A549 (cell line): ENCODE measurements around the gene SND1. TPM values are rescaled to one million over a fixed set of nuclear protein-coding genes. Genes with fewer than 3 reads are reported as not detected.
A peak's percentile ranks its signal among the peaks of the same experiment; 100 is the strongest.

Source experiments
- ATAC-seq, 2 experiments: fragments of 200-7000 bp in 1 of 2; fragments of >200 bp in 1 of 2; cut with Nextera tagmentation in 1 of 2; cut with Tn5 transposase in 1 of 2; 3 replicates each; pipeline versions ENCODE4 v1.8.0 to v1.9.1; 2018 to 2020; ENCODE audit warnings: mild to moderate bottlenecking in 1 of 2, moderate library complexity in 1 of 2
- CTCF ChIA-PET: fragments of 300-600 bp; sonication (Branson Sonifier 250); formaldehyde crosslinking; extraction: SDS; loops from one replicate; lab custom pipeline; 2021; ENCODE audit warnings: antibody characterized with exemption, inconsistent platforms; lab: Yijun Ruan, JAX
- POLR2A ChIA-PET: fragments of 350-600 bp; formaldehyde crosslinking; extraction: SDS; loops from one replicate; lab custom pipeline; 2021; ENCODE audit warnings: antibody characterized with exemption, inconsistent platforms; lab: Yijun Ruan, JAX
- DNase-seq, 2 experiments: peaks; one replicate each; pipeline versions ENCODE4 v3.0.0 to v3.0.0-alpha.2; 2011 to 2016; ENCODE audit warnings: low read depth in 1 of 2, low spot score in 1 of 2
- FAIRE-seq: peaks from 2 replicates; lab custom pipeline; 2011; peaks lifted over from hg19 to GRCh38; lab: Jason Lieb, UNC
- H3K27ac ChIP-seq, 2 experiments: fragments of >200 bp; sonication (Bioruptor Twin); formaldehyde crosslinking; 3 replicates each; pipeline ENCODE4 v1.5.1; 2016 to 2017
- H3K4me1 ChIP-seq: fragments of >200 bp; sonication (Bioruptor Twin); formaldehyde crosslinking; 3 replicates; pipeline ENCODE4 v1.6.1; 2016
- H3K4me2 ChIP-seq: fragments of >200 bp; sonication (Bioruptor Twin); formaldehyde crosslinking; 3 replicates; pipeline ENCODE4 v1.6.1; 2016
- H3K4me3 ChIP-seq: fragments of >200 bp; sonication (Bioruptor Twin); formaldehyde crosslinking; 3 replicates; pipeline ENCODE4 v1.5.1; 2016
- H3K9me3 ChIP-seq: fragments of >200 bp; sonication (Bioruptor Twin); formaldehyde crosslinking; 3 replicates; pipeline ENCODE4 v1.6.1; 2016
- HDAC2 ChIP-seq: fragments of 200-600 bp; sonication (generic); IDR thresholded peaks from 2 replicates; pipeline ENCODE4 v1.6.1; 2016
- HES2 ChIP-seq: fragments of >200 bp; sonication (Bioruptor Twin); formaldehyde crosslinking; IDR thresholded peaks from 2 replicates; pipeline ENCODE4 v1.6.1; 2016
- HOXB13 ChIP-seq: fragments of 250-450 bp; sonication (Bioruptor Pico); IDR thresholded peaks from 2 replicates; pipeline ENCODE4 v1.5.0; 2020; ENCODE audit warnings: low read depth, mild to moderate bottlenecking, moderate library complexity
- HOXB5 ChIP-seq: fragments of 250-450 bp; sonication (Bioruptor Pico); IDR thresholded peaks from 2 replicates; pipeline ENCODE4 v1.5.0; 2020; ENCODE audit warnings: mild to moderate bottlenecking, moderate library complexity
- MAX ChIP-seq: IDR thresholded peaks from 2 replicates; pipeline ENCODE4 v1.6.1; 2012
- MAZ ChIP-seq: fragments of 150-350 bp; IDR thresholded peaks from 2 replicates; pipeline ENCODE4 v1.6.1; 2014; ENCODE audit warnings: antibody characterized with exemption, low read depth, low read length, borderline replicate concordance
- NFE2L2 ChIP-seq: fragments of 150-350 bp; conservative IDR thresholded peaks from 2 replicates; pipeline ENCODE4 v1.6.1; 2014; ENCODE audit warnings: low read length
- NPAS2 ChIP-seq: fragments of 250-450 bp; sonication (Bioruptor Pico); IDR thresholded peaks from 2 replicates; pipeline ENCODE4 v1.8.0; 2022; ENCODE audit warnings: mild to moderate bottlenecking, moderate library complexity, borderline replicate concordance
- PHF8 ChIP-seq: fragments of 200-600 bp; sonication (generic); IDR thresholded peaks from 2 replicates; pipeline ENCODE4 v1.6.1; 2016; ENCODE audit warnings: low read depth, mild to moderate bottlenecking, antibody characterized with exemption, moderate library complexity, borderline replicate concordance
- REST ChIP-seq: fragments of 200-600 bp; sonication (generic); IDR thresholded peaks from 2 replicates; pipeline ENCODE4 v1.6.1; 2016; ENCODE audit warnings: antibody characterized with exemption, mild to moderate bottlenecking, moderate library complexity
- RFX5 ChIP-seq: fragments of 450-650 bp; IDR thresholded peaks from 2 replicates; pipeline ENCODE4 v1.7.1; 2014; ENCODE audit warnings: antibody characterized with exemption, mild to moderate bottlenecking, moderate library complexity
- SMC3 ChIP-seq: fragments of >200 bp; sonication (Bioruptor Twin); formaldehyde crosslinking; IDR thresholded peaks from 3 replicates; pipeline ENCODE4 v1.6.1; 2018; ENCODE audit warnings: inconsistent platforms
- TFCP2L1 ChIP-seq: fragments of 250-450 bp; sonication (Bioruptor Pico); IDR thresholded peaks from 2 replicates; pipeline ENCODE4 v1.5.0; 2021; ENCODE audit warnings: mild to moderate bottlenecking
- ZNF302 ChIP-seq: fragments of 250-450 bp; sonication (Bioruptor Pico); IDR thresholded peaks from 2 replicates; pipeline ENCODE4 v1.9.0; 2021; ENCODE audit warnings: inconsistent platforms, mild to moderate bottlenecking, moderate library complexity
- WGBS: methylation state at CpG from one replicate; pipeline ENCODE4 v1.1.6; 2017; ENCODE audit errors: missing lambda C conversion rate; 5-methylcytosine and 5-hydroxymethylcytosine counted together
- polyA plus RNA-seq, 4 experiments: library from polyadenylated mRNA; depleted of rRNA in 3 of 4; stranded (reverse); fragments of >200 nt; fragmentation: RNase III in 1 of 4; extraction: RNeasy Plus Mini Kit Qiagen cat#74134 plus additional on column Dnase treatment in 1 of 4; gene quantifications; 2 replicates in 3 of 4; 3 replicates in 1 of 4; pipeline ENCODE4 v1.2.3, GENCODE V29; 2011 to 2017
- TF ChIP-seq, protein P1 (sequence below): fragments of 450-650 bp; IDR thresholded peaks from 2 replicates; pipeline ENCODE4 v1.6.1; 2014; ENCODE audit warnings: antibody characterized with exemption
- TF ChIP-seq, protein P2 (sequence below): IDR thresholded peaks from 2 replicates; pipeline ENCODE4 v1.6.1; 2012
- TF ChIP-seq, protein P3 (sequence below): IDR thresholded peaks from 2 replicates; pipeline ENCODE4 v1.6.1; 2012; ENCODE audit warnings: low read depth, borderline replicate concordance

Gene SND1
- polyA plus RNA-seq, 2 of the 4 experiments (the other 2 are of a cell fraction): 102 to 138 TPM

DNA sequence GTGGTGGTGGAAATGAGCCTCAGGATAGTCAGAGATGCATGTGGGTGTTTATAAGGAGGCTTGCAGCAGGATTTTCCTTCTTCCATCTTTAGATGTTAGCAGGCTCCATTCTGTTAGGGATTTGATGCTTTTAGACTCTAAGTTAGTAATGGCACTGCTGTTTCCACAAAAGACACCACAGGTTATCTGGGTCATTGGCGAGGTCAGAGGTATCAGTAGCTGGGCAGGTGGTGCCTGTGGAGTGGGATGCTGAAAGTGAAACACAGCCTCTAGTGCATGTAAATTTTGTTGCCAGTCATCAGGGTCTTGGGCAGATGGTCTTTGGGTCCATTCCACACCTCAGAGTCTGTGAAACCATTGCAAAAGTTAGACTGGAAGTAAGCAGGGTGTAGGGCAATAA, 33.2 kb upstream of the SND1 start:
- Histone ChIP-seq H3K27ac (no peak overlapping the region), H3K9me3 (no peaks in the 10 kb centered on the region), H3K4me3 (no peak overlapping the region), H3K4me1 (no peaks in the 10 kb centered on the region), H3K4me2 (no peak overlapping the region)
- ATAC-seq (no peak), DNase-seq (no peak), FAIRE-seq (no peak)
- TF ChIP-seq PHF8: no peak
- ChIA-PET POLR2A (no interaction called here), CTCF (no interaction called here)
- 8% methylated on average over 1 of the region's 1 CpG for WGBS

DNA sequence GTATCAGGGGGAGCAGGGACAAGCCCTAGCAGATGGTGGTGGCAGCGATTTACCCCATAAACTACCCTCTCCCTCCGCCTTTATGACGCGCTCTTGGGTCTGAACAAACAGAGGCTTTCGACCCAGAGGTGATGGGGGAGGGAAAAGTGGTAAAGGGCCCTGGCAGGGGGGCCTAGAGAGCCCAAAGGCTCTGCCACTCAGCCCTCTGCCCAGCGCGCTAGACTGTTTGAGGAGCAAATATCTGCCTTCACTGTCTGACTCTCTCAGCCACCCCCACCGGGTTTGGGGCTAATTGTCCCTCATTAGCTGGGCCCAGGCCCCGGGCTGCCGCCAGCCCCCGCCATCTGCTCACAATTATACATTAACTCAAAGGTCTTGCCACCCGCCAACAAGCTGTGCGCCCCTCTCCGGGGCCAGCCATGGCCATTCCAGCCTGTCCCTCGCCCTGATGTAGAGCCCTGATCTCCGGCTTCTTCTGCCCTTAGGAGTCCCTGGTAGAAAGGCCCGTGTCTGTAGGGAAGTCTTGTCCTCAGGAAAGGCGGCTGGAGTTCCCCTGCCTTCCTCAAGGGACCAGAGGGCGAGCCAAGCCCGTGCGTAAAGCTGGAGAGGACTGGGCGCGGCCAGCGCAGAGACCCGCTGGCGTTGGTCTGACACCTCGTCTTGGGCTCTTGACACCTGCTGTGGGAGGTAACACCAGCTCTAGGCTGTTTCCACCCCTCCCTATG, 32.2 kb upstream of the SND1 start:
- no peak overlapping the region for H3K27ac ChIP-seq
- DNase-seq: peak in 1 of 2 experiments; percentile 41
- H3K4me3 ChIP-seq: no peak overlapping the region
- H3K9me3 ChIP-seq: no peaks in the 10 kb centered on the region
- TF ChIP-seq HDAC2: peak; percentile 97
- no peak for TF ChIP-seq HOXB5 (CRISPR knock-in tag)
- TF ChIP-seq, protein P1, sequence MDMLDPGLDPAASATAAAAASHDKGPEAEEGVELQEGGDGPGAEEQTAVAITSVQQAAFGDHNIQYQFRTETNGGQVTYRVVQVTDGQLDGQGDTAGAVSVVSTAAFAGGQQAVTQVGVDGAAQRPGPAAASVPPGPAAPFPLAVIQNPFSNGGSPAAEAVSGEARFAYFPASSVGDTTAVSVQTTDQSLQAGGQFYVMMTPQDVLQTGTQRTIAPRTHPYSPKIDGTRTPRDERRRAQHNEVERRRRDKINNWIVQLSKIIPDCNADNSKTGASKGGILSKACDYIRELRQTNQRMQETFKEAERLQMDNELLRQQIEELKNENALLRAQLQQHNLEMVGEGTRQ: no peak
- ChIA-PET CTCF (interaction anchor here (0.6 to 1.6 kb wide), 2 partner anchors 89 to 221 kb away, joined by 3 read pairs; no protein-coding TSS in a partner anchor), POLR2A (no interaction called here)
- H3K4me2 ChIP-seq: peak overlapping the region; percentile 27; the same call in 1 of the 3 replicates
- H3K4me1 ChIP-seq: no peaks in the 10 kb centered on the region
- no peak for FAIRE-seq
- peak; percentile 36 to 63; a peak in 4 of 6 replicates for ATAC-seq
- WGBS: 2% methylated on average over 25 of the region's 27 CpGs

DNA sequence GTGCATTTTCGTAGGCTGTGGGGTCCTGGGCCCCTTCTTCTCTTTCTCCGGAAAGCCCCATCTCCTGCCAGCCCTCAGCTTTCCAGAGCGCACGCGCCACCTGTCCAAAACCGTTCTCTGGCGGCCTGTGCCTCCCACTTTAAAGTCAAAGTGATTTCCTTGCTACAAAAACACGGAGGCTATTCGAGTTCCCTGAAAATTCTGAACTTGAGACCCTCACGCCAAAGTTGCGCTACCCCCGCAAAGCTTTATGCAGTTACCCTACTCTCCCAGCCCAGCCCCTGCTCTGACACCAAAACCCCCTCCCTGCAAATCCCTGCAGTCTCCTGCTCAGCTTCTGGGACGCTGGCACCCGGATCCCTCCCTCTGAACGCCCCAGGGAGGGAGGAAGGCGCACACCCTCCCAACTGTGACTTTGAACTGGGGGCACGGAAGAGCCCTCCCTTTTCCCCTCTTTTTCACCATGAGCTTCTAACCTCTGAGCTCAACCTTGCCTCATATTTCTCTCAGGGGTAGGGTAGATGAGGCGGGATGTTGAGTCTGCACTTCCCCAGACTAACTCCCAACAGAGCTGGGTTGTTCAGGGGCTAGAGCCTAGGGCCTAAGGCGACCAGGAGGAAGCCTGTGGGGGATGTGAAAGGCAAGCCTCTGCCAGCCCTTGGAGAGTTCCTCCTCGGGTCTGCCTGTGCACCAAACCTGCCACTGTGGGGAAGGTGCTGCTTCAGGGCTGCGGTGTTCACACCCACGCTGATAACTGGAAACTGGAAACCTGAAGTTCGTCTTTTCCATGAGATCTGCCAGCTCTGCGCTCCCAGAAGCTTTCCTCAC, 31.4 kb upstream of the SND1 start:
- DNase-seq (peak in 1 of 2 experiments; percentile 33), ATAC-seq (peak; percentile 26 to 52; a peak in 4 of 6 replicates), FAIRE-seq (no peak)
- POLR2A ChIA-PET: no interaction called here
- TF ChIP-seq HDAC2 (peak; percentile 11; the same call in 1 of the 2 replicates), MAX (no peak)
- H3K4me3 ChIP-seq: no peak overlapping the region
- no peak overlapping the region for H3K27ac ChIP-seq
- WGBS: 4% methylated on average over 24 of the region's 24 CpGs
- H3K4me2 ChIP-seq: peak overlapping the region; percentile 27; the same call in 1 of the 3 replicates
- no peaks in the 10 kb centered on the region for H3K4me1 ChIP-seq
- no peaks in the 10 kb centered on the region for H3K9me3 ChIP-seq
- CTCF ChIA-PET: interaction anchor here (0.6 to 1.6 kb wide), 2 partner anchors 89 to 220 kb away, joined by 3 read pairs; no protein-coding TSS in a partner anchor

GRCh38 chr7:127625331-127625730, 26.7 kb upstream of the SND1 start:
- ATAC-seq (no peak), DNase-seq (no peak), FAIRE-seq (no peak)
- no peaks in the 10 kb centered on the region for H3K9me3 ChIP-seq
- H3K4me1 ChIP-seq: no peaks in the 10 kb centered on the region
- ChIA-PET POLR2A (no interaction called here), CTCF (interaction anchor here (1.9 kb wide), 1 partner anchor 8 kb away, joined by 5 read pairs; the partner anchor contains the start of gene PAX4)
- H3K4me2 ChIP-seq: no peak overlapping the region
- no peak for TF ChIP-seq REST
- no peak for TF ChIP-seq TFCP2L1 (CRISPR knock-in tag)
- no peak for TF ChIP-seq NPAS2
- no peak for TF ChIP-seq RFX5
- TF ChIP-seq, protein P2, sequence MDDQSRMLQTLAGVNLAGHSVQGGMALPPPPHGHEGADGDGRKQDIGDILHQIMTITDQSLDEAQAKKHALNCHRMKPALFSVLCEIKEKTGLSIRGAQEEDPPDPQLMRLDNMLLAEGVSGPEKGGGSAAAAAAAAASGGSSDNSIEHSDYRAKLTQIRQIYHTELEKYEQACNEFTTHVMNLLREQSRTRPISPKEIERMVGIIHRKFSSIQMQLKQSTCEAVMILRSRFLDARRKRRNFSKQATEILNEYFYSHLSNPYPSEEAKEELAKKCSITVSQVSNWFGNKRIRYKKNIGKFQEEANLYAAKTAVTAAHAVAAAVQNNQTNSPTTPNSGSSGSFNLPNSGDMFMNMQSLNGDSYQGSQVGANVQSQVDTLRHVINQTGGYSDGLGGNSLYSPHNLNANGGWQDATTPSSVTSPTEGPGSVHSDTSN: no peak
- TF ChIP-seq MAZ: no peak
- no peak for TF ChIP-seq HES2
- no peak for TF ChIP-seq SMC3
- no peak for TF ChIP-seq NFE2L2
- no peak for TF ChIP-seq HDAC2
- no peak for TF ChIP-seq HOXB13
- no peak for TF ChIP-seq ZNF302 (CRISPR knock-in tag)
- TF ChIP-seq, protein P3, sequence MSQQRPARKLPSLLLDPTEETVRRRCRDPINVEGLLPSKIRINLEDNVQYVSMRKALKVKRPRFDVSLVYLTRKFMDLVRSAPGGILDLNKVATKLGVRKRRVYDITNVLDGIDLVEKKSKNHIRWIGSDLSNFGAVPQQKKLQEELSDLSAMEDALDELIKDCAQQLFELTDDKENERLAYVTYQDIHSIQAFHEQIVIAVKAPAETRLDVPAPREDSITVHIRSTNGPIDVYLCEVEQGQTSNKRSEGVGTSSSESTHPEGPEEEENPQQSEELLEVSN: no peak
- H3K4me3 ChIP-seq: no peak overlapping the region
- no peak overlapping the region for H3K27ac ChIP-seq
